Activated CD4-positive, alpha-beta T cell treated with anti-CD3 and anti-CD28 coated beads, Interleukin-2, amount 50 U/mL, for 4 hours (primary cell): ENCODE results near the gene CCDC6.
"Not testable (repeated sequence)": the region's sequence is repeated elsewhere in the genome, so short reads cannot be mapped to it uniquely, and the experiment has no call there.

ENCODE experiments used
- DNase-seq, 2 experiments: peaks; one replicate each; pipeline ENCODE4 v3.0.0-alpha.2; 2020

The CCDC6 gene

GRCh38 chr10:59752278-59752940, 153.9 kb downstream of the CCDC6 start:
- no peak for DNase-seq

GRCh38 chr10:59750155-59750945, 156.0 kb downstream of the CCDC6 start:
- DNase-seq, result no peak

GRCh38 chr10:59748834-59749233, 157.5 kb downstream of the CCDC6 start:
- DNase-seq, result no peak

- DNase-seq, result no peak
These were observed 161.1 kb downstream of the CCDC6 start for GRCh38 chr10:59745163-59745650.

GRCh38 chr10:59744762-59745161, 161.6 kb downstream of the CCDC6 start:
- not testable (repeated sequence) for DNase-seq

- DNase-seq, result not testable (repeated sequence)
These were observed 162.2 kb downstream of the CCDC6 start for GRCh38 chr10:59744156-59744555.

- no peak for DNase-seq
These were observed 164.8 kb downstream of the CCDC6 start for GRCh38 chr10:59741583-59741982.

- DNase-seq, result no peak
These were observed 165.3 kb downstream of the CCDC6 start for GRCh38 chr10:59741048-59741447.
